ENCODE measurements around the gene MAGOHB.
"Not testable (repeated sequence)": the region's sequence is repeated elsewhere in the genome, so short reads cannot be mapped to it uniquely, and the experiment has no call there.

Gene MAGOHB

GRCh38 chr12:10621278-10621677, 7.9 kb upstream of the MAGOHB start:
- no peaks in the 10 kb centered on the region for H3K4me1 Mint-ChIP-seq
- H3K36me3 Mint-ChIP-seq = peaks cover 5% of the 10 kb centered on the region
- H3K9me3 Mint-ChIP-seq = no peaks in the 10 kb centered on the region
- ATAC-seq (no peak), DNase-seq (ENCODE audit: low spot score in 2 of 2) (no peak)
- H3K27ac Mint-ChIP-seq = no peak overlapping the region
- no peak overlapping the region for H3K4me3 Mint-ChIP-seq

GRCh38 chr12:10620078-10620779, 6.8 kb upstream of the MAGOHB start:
- ATAC-seq = no peak
- DNase-seq (ENCODE audit: low spot score in 2 of 2) = no peak
- peaks cover 5% of the 10 kb centered on the region for H3K36me3 Mint-ChIP-seq
- no peaks in the 10 kb centered on the region for H3K4me1 Mint-ChIP-seq
- no peak overlapping the region for H3K27ac Mint-ChIP-seq
- H3K4me3 Mint-ChIP-seq = no peak overlapping the region
- no peaks in the 10 kb centered on the region for H3K9me3 Mint-ChIP-seq

GRCh38 chr12:10618338-10618987, 5.1 kb upstream of the MAGOHB start:
- no peak for DNase-seq (ENCODE audit: low spot score in 2 of 2)
- ATAC-seq = no peak

GRCh38 chr12:10617863-10618262, 4.5 kb upstream of the MAGOHB start:
- H3K9me3 Mint-ChIP-seq = no peaks in the 10 kb centered on the region
- H3K27ac Mint-ChIP-seq = no peak overlapping the region
- peaks cover 10% of the 10 kb centered on the region for H3K36me3 Mint-ChIP-seq
- ATAC-seq (no peak), DNase-seq (ENCODE audit: low spot score in 2 of 2) (no peak)
- H3K4me1 Mint-ChIP-seq = peaks cover 8% of the 10 kb centered on the region
- H3K4me3 Mint-ChIP-seq = no peak overlapping the region

More at GRCh38 chr12:10618338-10618987, 5.1 kb upstream of the MAGOHB start:
- H3K36me3 Mint-ChIP-seq = peaks cover 4% of the 10 kb centered on the region
- H3K9me3 Mint-ChIP-seq = no peaks in the 10 kb centered on the region
- H3K4me3 Mint-ChIP-seq = no peak overlapping the region
- peaks cover 2% of the 10 kb centered on the region for H3K4me1 Mint-ChIP-seq
- H3K27ac Mint-ChIP-seq = no peak overlapping the region

GRCh38 chr12:10615532-10615931, 2.1 kb upstream of the MAGOHB start:
- no peak overlapping the region for H3K4me3 Mint-ChIP-seq
- peaks cover 33% of the 10 kb centered on the region for H3K36me3 Mint-ChIP-seq
- no peak overlapping the region for H3K27ac Mint-ChIP-seq
- DNase-seq (ENCODE audit: low spot score in 2 of 2) = no peak
- no peaks in the 10 kb centered on the region for H3K9me3 Mint-ChIP-seq
- peaks cover 25% of the 10 kb centered on the region for H3K4me1 Mint-ChIP-seq
- ATAC-seq = no peak

GRCh38 chr12:10614056-10614370, 604 bp upstream of the MAGOHB start:
- H3K4me3 Mint-ChIP-seq = peak overlapping the region; percentile 99
- peaks cover 48% of the 10 kb centered on the region for H3K36me3 Mint-ChIP-seq
- no peaks in the 10 kb centered on the region for H3K9me3 Mint-ChIP-seq
- ATAC-seq (no peak), DNase-seq (ENCODE audit: low spot score in 2 of 2) (no peak)
- peaks cover 25% of the 10 kb centered on the region for H3K4me1 Mint-ChIP-seq
- H3K27ac Mint-ChIP-seq = peak overlapping the region; percentile 100

- H3K9me3 Mint-ChIP-seq = no peaks in the 10 kb centered on the region
- H3K4me1 Mint-ChIP-seq = peaks cover 25% of the 10 kb centered on the region
- peak overlapping the region; percentile 99 for H3K4me3 Mint-ChIP-seq
- peak overlapping the region; percentile 100 for H3K27ac Mint-ChIP-seq
- ATAC-seq (peak; percentile 2), DNase-seq (ENCODE audit: low spot score in 2 of 2) (no peak)
- peaks cover 59% of the 10 kb centered on the region for H3K36me3 Mint-ChIP-seq
These were observed 443 bp downstream of the MAGOHB start for GRCh38 chr12:10612984-10613348.

GRCh38 chr12:10612110-10612509, 1.3 kb downstream of the MAGOHB start:
- Mint-ChIP-seq H3K27ac (peak overlapping the region; percentile 100), H3K36me3 (peaks cover 67% of the 10 kb centered on the region), H3K4me3 (peak overlapping the region; percentile 99), H3K4me1 (peaks cover 25% of the 10 kb centered on the region), H3K9me3 (no peaks in the 10 kb centered on the region)
- no peak for ATAC-seq
- DNase-seq (ENCODE audit: low spot score in 2 of 2) = no peak

- not testable (repeated sequence) for H3K9me3 Mint-ChIP-seq; ATAC-seq; DNase-seq (ENCODE audit: low spot score in 2 of 2)
- Mint-ChIP-seq H3K4me3 (peak overlapping the region; percentile 99), H3K27ac (peak overlapping the region; percentile 100), H3K36me3 (peaks cover 76% of the 10 kb centered on the region), H3K4me1 (peaks cover 25% of the 10 kb centered on the region)
These were observed 2.2 kb downstream of the MAGOHB start for GRCh38 chr12:10611258-10611657.

GRCh38 chr12:10610188-10610587, 3.2 kb downstream of the MAGOHB start:
- no peak for DNase-seq (ENCODE audit: low spot score in 2 of 2)
- Mint-ChIP-seq H3K36me3 (peaks cover 87% of the 10 kb centered on the region), H3K27ac (no peak overlapping the region), H3K9me3 (no peaks in the 10 kb centered on the region), H3K4me1 (peaks cover 25% of the 10 kb centered on the region), H3K4me3 (no peak overlapping the region)
- ATAC-seq = no peak

GRCh38 chr12:10607885-10608458, 5.4 kb downstream of the MAGOHB start:
- DNase-seq (ENCODE audit: low spot score in 2 of 2) (no peak), ATAC-seq (no peak)
- Mint-ChIP-seq H3K4me3 (no peak overlapping the region), H3K9me3 (no peaks in the 10 kb centered on the region), H3K27ac (no peak overlapping the region), H3K4me1 (peaks cover 33% of the 10 kb centered on the region), H3K36me3 (peaks cover 100% of the 10 kb centered on the region)

GRCh38 chr12:10601860-10602259, 11.5 kb downstream of the MAGOHB start:
- DNase-seq (ENCODE audit: low spot score in 2 of 2) = no peak
- Mint-ChIP-seq H3K36me3 (peaks cover 70% of the 10 kb centered on the region), H3K4me3 (peak overlapping the region; percentile 61), H3K9me3 (no peaks in the 10 kb centered on the region), H3K4me1 (peaks cover 24% of the 10 kb centered on the region), H3K27ac (peak overlapping the region; percentile 80)
- peak; percentile 81 for ATAC-seq

- Mint-ChIP-seq H3K27ac (peak overlapping the region; percentile 80), H3K36me3 (peaks cover 70% of the 10 kb centered on the region), H3K4me3 (peak overlapping the region; percentile 61), H3K9me3 (no peaks in the 10 kb centered on the region), H3K4me1 (peaks cover 24% of the 10 kb centered on the region)
- peak; percentile 58 for ATAC-seq
- DNase-seq (ENCODE audit: low spot score in 2 of 2) = no peak
These were observed 12.4 kb downstream of the MAGOHB start for GRCh38 chr12:10600988-10601387.

GRCh38 chr12:10595881-10596280, 17.5 kb downstream of the MAGOHB start:
- H3K4me3 Mint-ChIP-seq = peak overlapping the region; percentile 51
- ATAC-seq = no peak
- no peaks in the 10 kb centered on the region for H3K9me3 Mint-ChIP-seq
- no peak for DNase-seq (ENCODE audit: low spot score in 2 of 2)
- H3K36me3 Mint-ChIP-seq = peaks cover 77% of the 10 kb centered on the region
- H3K4me1 Mint-ChIP-seq = no peaks in the 10 kb centered on the region
- peak overlapping the region; percentile 15 for H3K27ac Mint-ChIP-seq

- ATAC-seq = no peak
- DNase-seq (ENCODE audit: low spot score in 2 of 2) = no peak
- H3K4me1 Mint-ChIP-seq = no peaks in the 10 kb centered on the region
- H3K9me3 Mint-ChIP-seq = no peaks in the 10 kb centered on the region
- peaks cover 88% of the 10 kb centered on the region for H3K36me3 Mint-ChIP-seq
- no peak overlapping the region for H3K4me3 Mint-ChIP-seq
- H3K27ac Mint-ChIP-seq = no peak overlapping the region
These were observed 22.4 kb downstream of the MAGOHB start for GRCh38 chr12:10590966-10591365.

- no peak for ATAC-seq
- Mint-ChIP-seq H3K36me3 (peaks cover 71% of the 10 kb centered on the region), H3K4me3 (no peak overlapping the region), H3K27ac (no peak overlapping the region), H3K9me3 (peaks cover 3% of the 10 kb centered on the region), H3K4me1 (peaks cover 14% of the 10 kb centered on the region)
- DNase-seq (ENCODE audit: low spot score in 2 of 2) = no peak
These were observed 29.0 kb downstream of the MAGOHB start for GRCh38 chr12:10584415-10584814.

Data from stimulated activated effector memory CD8-positive, alpha-beta T cell treated with anti-CD3 and anti-CD28 coated beads, Interleukin-12 subunit alpha, Interleukin-12 subunit beta, amount 100 ng/mL, for 72 hours (primary cell).